ENCODE data around the gene RRAD.

Gene RRAD

DNA sequence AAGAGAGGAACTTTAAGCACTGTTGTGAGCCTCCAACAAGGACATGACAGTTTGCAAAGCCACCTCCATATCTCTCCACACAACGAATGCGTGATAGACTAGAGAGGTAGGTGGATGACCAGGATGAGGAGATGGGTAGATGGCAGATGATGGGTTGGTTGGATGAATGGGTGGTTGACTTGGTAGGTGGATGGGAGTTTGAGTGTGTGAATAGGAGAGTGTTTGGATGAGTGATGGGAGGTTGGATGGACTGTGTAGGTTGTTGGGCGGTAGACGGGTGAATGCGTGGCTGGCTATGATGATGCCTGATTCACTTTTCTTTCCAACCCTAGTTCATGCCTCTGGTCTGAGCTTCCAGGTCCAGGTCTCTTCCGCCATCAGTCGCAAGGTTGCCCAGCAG is 10.8 kb downstream of the RRAD start:
- no peak for DNase-seq

DNA sequence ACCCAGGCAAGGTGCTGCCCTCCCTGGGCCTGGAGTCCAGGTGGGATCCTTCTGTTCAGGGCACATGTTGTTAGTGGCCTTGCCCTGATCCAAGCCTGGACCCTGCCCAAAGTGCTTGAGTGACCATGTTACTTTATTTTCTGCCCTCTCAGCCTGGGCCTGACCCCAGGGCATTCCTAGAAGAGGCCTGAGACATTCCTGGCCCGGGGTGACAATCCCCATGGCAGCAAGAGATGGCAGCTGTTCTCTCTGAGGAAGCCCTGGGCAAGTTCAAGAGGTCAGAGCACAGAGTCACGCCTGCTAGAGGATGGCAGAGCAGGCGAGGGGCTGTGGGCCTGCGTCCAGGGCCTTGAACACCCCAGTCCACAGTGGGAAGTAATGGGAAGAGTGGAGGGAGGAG is 11.6 kb downstream of the RRAD start:
- DNase-seq: no peak

DNA sequence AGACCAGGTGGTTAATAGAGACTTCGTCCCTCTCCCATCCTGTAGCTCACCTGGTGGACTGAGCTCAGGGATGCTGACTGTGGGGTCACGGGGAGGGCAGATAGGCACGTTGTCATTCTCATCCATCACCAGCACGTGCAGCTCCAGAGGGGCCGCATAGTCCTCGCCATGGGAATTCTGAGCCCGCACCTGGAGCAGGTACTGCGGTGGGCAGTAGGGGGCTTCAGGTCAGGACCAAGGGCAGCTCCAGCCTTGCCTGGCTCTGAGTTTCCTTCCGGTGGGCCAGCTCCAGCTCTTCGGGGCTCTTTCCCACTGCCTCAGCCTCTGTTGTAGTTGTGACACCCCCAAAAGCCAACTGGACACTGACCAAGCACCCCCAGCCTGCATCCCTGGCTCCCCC is 12.3 kb downstream of the RRAD start:
- no peak for DNase-seq

DNA sequence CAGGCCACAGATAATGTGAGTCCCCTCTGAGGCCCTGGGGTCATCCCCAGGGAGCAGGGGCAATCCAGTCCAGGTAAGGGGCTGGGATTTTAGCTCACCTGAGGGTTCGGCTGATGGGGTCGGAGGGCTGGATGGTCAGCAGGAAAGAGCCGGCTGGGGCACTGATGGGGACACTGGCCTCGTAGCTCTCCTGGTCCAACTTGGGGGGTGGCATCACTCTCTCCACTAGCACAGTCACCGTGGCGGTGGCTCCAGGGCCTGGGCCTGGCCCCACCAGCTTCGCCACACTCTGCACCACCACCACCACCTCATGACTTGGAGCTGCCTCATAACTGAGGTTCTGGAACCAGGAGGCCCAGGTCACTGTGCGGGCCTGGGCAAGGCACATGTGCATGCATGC is 13.5 kb downstream of the RRAD start:
- DNase-seq: no peak

DNA sequence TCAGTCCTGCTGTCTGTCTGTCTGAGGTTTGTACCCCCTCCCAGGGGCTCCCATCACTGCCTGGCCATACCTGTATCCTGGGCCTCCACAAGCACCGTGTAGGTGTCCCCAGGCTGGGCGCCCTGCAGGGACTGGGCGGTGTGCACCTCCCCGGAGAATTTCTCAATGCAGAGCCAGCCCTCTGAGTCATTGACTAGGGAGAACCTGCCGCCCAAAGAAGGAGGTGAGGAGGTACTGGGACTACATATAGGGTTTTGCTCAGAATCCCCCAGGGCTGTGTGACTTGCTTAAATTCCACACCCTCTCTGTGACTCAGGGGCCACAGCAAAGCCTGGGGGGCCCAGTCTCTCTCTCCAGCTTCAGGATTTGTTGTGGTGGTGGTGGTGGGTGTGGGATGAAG is 14.2 kb downstream of the RRAD start:
- DNase-seq: no peak

DNA sequence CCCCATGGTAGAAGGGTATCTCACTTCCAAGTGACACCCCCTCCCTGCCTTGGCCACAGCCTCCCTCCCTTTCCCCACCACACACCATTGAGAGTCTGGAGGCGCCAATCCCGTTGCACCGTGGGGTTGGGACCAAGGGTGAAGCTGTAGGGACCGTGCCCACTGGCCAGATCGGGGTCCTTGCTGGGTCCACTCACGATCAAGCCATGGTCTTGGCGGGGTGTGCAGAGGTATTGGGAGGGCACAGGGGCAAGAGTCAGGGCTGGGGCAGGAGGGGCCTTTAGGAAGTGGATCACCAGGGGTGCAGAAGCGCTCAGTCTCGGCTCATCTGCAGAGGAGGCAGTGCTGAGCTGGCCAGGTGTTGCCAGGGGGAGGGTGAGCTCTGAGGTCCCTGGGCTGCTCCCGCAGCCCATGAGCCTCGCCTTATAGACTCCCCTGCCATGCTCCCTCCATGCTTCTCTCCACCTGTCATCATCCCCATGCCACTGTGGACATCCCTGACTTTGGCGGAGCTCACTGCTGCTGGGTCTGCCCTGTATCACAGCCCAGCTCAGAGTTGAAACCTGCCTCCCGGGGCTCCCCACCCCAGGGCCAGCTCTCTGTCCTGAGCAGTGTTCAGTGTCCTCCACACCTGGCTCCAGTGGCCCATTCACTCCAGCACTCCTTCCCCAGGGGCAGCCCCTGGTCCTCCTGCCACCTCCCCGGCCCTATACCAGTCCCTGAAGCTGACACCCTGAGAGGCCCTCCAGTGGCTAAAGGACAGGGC is 15.0 kb downstream of the RRAD start:
- no peak for DNase-seq

DNA sequence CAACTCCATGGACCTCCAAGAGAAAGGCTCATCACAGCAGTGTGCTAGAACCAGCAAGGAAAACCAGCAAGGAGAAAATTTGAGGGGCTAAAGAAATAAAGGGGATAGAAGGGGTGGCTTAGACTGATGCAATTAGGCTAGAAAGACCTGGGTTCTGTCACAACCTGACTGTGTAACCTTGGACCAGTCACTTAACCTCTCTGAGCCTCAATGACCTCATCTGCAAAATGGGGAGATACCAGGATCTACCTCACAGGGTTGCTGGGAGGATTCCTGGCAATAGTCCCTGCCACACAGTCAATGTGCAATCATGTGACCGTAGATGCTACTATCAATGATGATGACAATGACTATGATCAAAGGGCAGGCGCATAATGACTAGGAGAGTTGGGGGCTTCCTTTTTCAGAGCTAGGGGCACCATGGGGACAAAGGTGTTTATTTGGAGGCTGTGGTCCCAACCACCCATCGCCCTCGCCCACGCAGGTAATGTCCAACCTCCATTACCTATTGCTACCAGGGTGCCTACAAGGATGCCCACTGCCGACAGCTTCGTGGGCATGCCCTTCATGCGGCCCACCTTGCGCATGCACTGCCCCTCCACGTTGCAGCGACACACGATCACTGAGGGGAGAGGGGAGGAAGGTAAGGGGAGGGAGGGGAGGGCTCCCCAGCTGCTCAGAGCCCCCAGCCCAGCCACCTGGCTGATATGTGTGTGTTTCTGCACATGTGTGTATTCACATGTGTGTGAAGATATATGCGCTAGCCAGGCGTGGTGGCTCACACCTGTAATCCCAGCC is 16.4 kb downstream of the RRAD start:
- no peak for DNase-seq

DNA sequence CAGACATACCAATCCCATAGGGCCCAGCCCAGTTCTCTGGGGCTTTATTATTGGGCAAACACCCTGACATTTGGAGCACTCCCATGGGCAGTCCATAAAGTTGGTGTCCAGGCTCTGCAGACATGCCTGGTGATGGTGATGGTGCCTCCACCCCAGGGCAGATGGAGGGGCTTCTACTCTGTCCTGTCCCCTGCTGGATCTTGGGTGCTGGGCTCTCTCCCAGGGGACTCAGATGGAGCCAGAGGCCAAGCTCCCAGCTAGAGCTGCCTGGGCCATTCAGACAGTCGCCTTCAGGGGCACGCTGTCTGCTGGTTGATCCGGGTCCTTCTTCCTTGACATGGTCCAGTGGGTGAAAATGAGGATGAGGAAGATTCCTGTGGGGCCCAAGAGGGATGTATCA is 17.2 kb downstream of the RRAD start:
- no peak for DNase-seq

DNA sequence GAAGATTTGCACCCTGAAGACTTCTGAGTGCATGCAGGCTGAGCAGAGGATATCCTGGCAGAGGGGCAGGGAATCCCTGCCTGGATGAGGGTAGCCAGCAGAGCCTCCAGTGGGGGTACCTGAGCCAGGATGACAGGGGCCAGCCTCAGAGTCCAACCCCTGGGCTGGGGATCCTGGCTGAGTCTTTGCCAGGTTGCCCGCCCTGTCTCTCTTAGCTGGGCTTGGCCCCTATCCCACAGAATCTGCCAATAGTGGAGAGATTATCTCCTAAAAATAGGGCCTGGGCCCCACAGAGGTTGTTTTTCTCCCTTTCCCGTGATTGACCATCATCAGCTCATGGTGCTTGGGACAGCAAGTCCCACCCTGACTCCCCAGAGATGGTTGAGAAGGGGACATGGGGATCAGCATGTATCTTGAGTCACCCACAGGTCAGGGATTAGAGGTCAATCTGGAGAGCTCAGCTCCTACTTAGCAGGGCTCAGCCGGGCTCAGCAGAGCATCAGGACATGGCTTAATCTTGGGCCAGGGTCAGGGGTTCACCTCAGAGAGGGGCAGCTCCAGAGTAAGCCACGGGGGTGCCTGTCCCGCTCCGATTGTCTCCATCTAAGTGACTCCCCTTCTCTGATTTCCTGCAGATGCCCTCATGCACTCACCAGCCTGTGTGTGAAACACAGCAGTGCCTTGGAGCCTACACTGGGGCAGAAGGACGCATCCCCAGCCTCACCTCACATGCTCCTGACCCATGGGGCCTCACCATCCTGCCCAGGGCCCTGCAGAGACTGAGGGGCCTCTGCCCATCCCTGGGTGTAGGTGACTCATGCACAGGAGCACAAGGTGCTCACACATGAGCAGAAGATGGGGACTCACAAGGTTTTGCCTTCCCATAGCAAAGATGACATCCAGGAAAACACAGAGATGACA is 18.2 kb downstream of the RRAD start:
- no peak for DNase-seq

DNA sequence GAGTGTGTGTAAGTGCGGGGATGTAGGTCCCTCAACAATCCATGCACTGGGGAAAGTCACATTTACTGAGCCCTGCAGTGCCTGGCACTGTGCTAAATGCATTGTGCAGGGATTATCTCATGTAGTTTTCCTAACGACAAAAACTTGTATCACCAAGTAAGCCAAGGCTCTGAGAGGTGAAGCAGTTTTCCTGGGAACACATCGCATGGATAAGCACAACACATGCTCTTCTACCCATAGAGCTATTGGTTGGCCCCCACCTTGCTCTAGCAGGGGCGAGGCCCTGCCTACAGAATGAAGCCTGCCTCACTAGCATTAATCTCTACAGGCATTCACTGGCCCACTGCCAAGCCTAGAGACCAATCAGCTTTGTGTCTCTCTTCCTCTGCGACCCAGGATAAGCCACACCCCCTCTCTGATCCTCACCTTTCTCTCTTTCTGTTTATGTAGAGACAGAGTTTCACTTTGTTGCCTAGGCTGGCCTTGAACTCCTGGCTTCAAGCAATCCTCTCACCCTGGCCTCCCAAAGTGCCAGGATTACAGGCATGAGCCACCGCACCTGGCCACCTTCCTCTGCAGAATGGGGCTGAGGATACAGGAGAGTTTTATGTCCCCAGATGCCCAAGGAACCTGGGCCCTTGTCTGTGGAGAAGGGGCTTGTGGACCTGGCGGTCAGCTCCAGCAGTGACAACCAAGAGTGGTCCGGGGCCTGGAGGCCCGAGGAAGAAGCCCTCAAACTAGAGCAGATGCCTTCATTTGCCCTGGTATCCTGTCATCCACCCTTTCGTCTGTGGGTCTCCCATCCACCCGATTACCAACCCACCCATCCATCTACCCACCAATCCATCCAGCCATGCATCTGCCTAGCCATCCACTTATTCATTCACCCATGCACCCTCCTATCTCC is 19.4 kb downstream of the RRAD start:
- DNase-seq: no peak

DNA sequence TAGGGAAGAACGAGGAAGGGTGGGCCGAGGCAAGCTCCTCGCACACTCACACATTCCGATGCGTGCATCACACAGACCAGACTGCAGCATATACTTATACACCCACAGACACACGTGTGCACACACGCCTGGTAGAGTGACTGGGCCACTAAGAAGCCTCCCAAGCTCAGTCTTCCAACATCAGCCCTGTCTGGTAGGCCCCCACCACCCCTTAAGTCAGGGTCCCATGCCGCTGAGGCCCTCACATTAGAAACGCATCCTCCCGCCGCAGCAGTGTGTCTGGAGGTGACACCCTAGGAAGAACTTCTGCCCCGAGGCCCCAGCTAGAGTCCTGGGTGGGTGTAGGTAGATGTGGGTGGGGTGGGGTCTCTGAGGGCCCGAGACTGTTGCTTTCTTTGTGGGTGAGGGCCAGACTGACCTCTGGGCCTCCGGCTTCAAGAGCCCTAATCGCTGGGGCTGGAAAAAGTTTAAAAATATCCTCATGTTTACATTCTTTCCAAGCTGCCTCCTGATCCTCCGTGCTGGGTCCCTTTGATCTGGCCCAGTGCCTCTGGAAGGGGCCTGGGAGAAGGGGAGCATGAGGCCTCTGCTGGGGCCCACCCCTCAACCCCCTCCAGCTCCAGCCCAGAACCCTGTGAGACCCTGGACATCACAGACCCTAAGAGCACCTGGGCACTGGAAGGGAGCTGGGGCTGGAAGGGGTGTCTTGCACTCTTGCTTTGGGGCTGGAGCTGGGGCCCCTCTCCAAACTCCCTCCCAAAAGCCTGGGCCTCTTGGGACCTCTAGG is 20.3 kb downstream of the RRAD start:
- no peak for DNase-seq

DNA sequence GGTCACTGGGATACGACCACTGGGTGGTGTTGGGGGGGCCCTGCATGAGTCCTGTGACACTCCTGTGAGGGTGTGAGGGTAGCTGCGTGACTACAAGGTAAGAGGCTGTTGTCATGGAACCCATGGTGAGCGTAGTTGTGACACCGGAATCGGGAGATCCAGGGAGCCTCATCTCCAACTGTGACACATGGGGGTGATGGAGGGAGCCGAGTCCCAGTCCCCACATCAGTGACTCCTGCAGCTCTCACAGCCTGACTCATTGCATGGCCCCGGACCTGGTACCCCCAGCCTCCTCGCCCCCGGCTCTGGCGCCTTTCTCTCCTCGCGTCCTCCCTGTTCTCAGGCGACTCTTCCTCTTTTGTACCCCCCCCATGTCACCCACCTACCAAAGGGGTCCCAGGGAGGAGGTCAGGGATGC is 20.9 kb downstream of the RRAD start:
- no peak for DNase-seq

DNA sequence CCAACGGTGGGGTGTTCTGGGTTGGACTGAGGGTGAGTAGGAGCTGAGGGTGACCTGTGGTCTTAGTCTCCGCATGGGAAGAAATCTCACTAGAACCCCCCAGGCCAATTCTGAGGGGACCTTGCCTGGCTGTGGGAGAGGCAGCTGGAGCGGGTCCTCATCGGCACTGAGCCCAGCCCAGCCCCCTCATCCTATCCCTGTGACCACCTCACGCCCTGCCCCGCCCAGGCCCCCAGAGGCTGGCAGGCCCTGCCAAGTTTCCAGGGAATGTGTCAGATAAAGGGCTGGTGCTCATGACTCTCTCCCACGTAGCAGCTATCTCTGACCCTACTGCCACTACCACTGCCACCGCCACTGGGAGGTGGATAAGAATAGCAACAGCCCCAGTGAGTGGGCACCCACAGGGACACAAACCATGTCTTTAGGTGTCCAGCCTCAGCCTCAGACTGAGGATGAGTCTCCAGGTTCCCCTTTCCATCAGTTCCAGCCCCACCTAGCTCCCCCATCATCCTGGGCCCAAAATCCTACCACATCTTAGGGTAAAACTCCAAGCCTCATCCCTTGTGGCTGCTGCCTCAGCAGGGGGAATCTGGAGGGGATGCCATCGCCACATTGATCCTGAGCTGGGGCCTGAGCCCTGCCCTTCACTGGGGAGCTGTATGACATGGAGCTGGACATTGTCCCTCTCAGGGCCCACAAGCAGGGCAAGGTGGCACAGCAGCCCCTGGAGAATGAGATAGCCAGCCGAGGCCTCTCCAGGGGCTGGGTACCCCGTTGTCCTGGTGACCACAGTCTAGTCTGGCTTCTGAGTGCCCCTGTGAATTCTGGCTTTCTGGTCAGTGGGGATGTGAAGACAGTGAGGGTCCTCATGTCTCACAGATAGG is 21.5 kb downstream of the RRAD start:
- no peak for DNase-seq

DNA sequence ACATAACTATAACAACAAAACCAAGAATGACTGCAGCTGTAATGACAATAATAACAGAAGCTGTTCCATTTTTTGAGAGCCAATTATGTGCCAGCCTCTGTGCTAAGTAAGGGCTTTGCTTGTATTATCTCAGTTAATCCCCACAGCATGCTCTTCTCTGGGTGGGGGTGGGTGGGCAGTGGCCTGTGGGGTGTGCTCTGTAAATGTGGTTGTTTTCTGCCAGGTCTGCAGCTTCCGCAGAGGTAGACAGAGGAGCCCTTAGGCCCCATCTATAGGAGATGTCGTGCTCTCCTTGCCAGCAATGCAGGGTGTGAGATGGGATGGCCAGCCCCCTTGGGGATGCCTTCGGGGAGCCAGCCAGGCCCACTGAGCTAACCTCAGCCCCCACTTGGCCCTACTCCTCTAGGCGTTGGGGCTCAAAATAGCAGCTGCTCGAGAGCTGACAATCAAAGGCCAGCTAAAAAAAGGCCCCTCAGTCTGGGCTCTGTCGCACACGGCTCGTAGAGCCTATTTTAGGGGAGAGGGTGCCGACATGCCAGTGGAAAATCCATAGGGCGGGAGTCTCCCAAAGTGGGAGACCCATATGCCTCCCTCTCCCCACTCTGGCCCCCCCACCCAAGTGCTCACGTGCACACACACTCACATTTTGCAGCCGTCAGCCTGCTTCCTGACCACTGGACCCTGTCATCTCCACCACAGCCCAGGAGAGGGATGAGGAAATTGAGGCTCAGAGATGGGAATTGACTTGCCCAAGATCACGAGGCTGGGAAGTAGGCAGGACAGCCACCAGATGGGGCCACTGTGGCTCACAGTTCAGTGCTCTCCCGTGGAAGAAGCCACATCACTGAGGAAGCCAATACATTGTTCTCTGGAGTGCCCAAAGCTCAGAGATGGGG is 22.4 kb downstream of the RRAD start:
- DNase-seq: no peak

DNA sequence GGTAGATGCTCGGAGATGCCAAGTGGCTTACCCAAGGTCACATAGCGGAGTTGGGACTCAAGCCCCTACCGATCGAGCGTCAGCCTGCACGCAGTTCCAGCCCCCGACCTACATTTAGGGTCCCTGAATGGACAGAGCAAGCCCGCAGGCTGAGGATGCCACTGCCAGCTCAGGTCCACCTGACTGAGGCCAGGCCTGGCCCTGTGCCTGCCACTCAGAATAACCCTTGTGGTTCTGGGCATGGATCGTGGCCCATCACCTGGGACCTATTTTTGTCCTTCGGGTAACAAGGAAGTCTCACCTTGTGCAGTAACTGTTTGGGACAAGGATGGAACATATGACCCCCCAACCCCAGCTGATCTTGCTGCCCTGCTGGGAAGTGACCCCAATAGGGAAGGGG is 23.7 kb downstream of the RRAD start:
- no peak for DNase-seq

DNA sequence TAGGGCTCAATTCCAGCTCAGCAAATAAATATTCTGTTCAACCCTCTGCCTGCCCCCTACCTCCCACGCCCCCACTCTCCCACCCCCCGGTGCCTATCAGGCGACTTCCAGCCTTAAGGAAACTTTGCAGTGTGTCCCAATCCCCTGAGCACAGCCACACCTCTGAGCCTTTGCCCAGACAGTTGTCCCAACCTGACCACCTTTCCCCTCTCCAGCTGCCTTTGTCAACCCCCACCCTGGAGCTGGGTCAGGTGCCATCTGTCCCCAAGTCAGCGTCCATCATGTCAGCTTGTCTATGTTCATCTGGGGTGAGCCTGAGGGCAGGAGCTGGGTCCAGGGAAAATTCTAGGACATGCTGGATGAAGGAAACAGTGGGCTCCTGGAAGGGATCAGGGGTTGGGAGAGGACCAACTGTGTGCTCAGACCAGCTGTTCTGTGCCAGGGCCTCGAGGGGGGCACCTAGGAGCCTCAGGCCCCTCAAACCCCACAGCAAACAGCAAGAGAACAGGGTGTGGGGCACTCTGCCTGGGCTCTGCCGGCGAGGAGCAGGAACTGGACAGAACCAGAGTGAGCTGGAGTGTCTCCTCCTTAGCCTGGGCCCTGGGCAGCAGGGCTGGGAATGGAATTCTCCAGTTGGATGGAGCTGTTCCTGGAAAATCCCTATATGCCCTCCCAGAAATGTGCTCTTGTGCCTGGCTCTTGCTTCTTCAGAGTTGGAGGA is 24.5 kb downstream of the RRAD start:
- DNase-seq: no peak

DNA sequence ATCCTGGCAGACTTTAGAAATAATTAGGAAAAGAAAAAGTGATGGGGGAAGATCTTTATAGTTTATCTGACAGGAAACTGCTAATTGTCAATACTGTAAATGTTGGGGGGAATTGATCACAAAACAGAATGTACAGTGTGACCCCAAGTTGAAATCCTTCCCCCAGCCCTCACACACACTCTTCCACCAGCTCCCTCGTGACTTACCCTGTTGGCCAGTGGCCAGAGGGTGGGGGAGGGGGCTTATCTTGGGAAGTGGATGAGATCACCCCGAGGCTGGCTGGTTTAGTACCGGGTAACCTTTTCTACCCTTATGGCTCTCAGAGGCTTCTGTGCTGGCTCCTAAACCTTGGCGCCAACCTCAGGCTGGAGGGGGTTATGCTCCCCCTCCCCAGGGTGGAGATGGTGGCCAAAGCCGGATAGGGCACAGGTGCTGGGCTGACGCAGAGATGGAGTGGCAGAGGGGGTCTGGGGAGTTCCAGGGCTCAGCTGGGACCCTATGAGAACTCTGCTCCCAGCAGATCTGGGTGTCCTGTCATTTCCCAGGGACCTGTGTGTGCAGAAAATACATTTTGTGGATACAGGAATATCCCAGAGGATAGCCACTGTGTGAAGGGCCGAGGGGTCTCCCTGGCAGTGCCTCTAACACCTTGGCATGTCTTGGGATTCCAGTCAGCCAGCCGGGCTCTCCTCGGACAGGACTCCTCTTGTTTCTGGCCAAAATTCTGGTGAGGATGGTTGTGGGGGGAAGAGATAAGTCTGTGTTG is 25.2 kb downstream of the RRAD start:
- DNase-seq: no peak
